MM.1S (cell line): ENCODE results near the gene CCDC150.

Experiments
- DNase-seq: peaks from one replicate; pipeline ENCODE4 v3.0.0-alpha.2; 2015
- H2AFZ ChIP-seq: fragments of 300-600 bp; sonication (generic); 2 replicates; pipeline ENCODE4 v1.6.0; 2016; ENCODE audit warnings: antibody characterized with exemption, low read length
- H3F3A ChIP-seq: fragments of 300-600 bp; sonication (generic); 2 replicates; pipeline ENCODE4 v1.6.1; 2016; ENCODE audit warnings: mild to moderate bottlenecking, antibody characterized with exemption, low read length, moderate library complexity, mixed read lengths; ENCODE audit not compliant: insufficient read depth
- H3K27ac ChIP-seq: fragments of 300-600 bp; sonication (generic); 2 replicates; pipeline ENCODE4 v1.5.1; 2016; ENCODE audit warnings: mild to moderate bottlenecking, low read length
- H3K27me3 ChIP-seq: fragments of 300-600 bp; sonication (generic); replicated peaks from 2 replicates; pipeline ENCODE4 v1.6.0; 2016; ENCODE audit warnings: low read length; ENCODE audit not compliant: insufficient read depth
- H3K36me3 ChIP-seq: fragments of 300-600 bp; sonication (generic); replicated peaks from 2 replicates; pipeline ENCODE4 v1.6.1; 2016; ENCODE audit warnings: mild to moderate bottlenecking, low read length, mixed read lengths; ENCODE audit not compliant: insufficient read depth
- H3K4me1 ChIP-seq: fragments of 300-600 bp; sonication (generic); 2 replicates; pipeline ENCODE4 v1.6.1; 2016; ENCODE audit warnings: low read length, mixed read lengths
- H3K4me2 ChIP-seq: fragments of 300-600 bp; sonication (generic); 2 replicates; pipeline ENCODE4 v1.6.0; 2016; ENCODE audit warnings: low read depth, low read length
- H3K4me3 ChIP-seq: fragments of 300-600 bp; sonication (generic); 2 replicates; pipeline ENCODE4 v1.5.1; 2016; ENCODE audit warnings: low read length, mixed read lengths
- H3K79me2 ChIP-seq: fragments of 300-600 bp; sonication (generic); 2 replicates; pipeline ENCODE4 v1.6.1; 2016; ENCODE audit warnings: mixed run types, low read length, mixed read lengths
- H3K9ac ChIP-seq: fragments of 300-600 bp; sonication (generic); 2 replicates; pipeline ENCODE4 v1.6.1; 2016; ENCODE audit warnings: low read length, mixed read lengths
- H3K9me2 ChIP-seq: fragments of 300-600 bp; sonication (generic); replicated peaks from 2 replicates; pipeline ENCODE4 v1.6.1; 2016; ENCODE audit warnings: mild to moderate bottlenecking, low read length, mixed read lengths; ENCODE audit not compliant: insufficient read depth
- H3K9me3 ChIP-seq: fragments of 300-600 bp; sonication (generic); replicated peaks from 2 replicates; pipeline ENCODE4 v1.6.1; 2016; ENCODE audit warnings: mild to moderate bottlenecking, low read length, mixed read lengths; ENCODE audit not compliant: insufficient read depth
- H4K20me1 ChIP-seq: fragments of 300-600 bp; sonication (generic); 2 replicates; pipeline ENCODE4 v1.6.1; 2016; ENCODE audit warnings: mild to moderate bottlenecking, low read length, moderate library complexity, mixed read lengths; ENCODE audit not compliant: insufficient read depth
- EZH2 ChIP-seq: fragments of 300-600 bp; sonication (generic); optimal IDR thresholded peaks from 2 replicates; pipeline ENCODE3; 2017; ENCODE audit warnings: low read depth, mild to moderate bottlenecking, antibody characterized with exemption, low read length, mixed read lengths
- EZH2phosphoT487 ChIP-seq: fragments of 300-600 bp; sonication (generic); IDR thresholded peaks from 2 replicates; pipeline ENCODE4 v1.6.1; 2018; ENCODE audit warnings: antibody characterized with exemption, low read length
- TF ChIP-seq, protein P1 (sequence below): fragments of 300-600 bp; sonication (generic); IDR thresholded peaks from 2 replicates; pipeline ENCODE4 v1.5.1; 2016; ENCODE audit warnings: antibody characterized with exemption, low read length, mixed read lengths

CCDC150 gene

GRCh38 chr2:196639180-196640030, at the start of gene CCDC150:
Gene CCDC150, plus strand, starts transcription at chr2:196639715. Its CDS starts 52 bp downstream, at chr2:196639767.
- no peaks in the 10 kb centered on the region; the same call in 1 of the 2 replicates for H3K4me1 ChIP-seq
- peak within 1 kb of the TSS; percentile 32; the same call in 1 of the 2 replicates for H3K9ac ChIP-seq
- peaks cover 18% of the 10 kb centered on the region for H3K27me3 ChIP-seq
- H3K9me2 ChIP-seq: no peaks in the 10 kb centered on the region
- H3K9me3 ChIP-seq: no peaks in the 10 kb centered on the region
- TF ChIP-seq EZH2 (no peak), EZH2phosphoT487 (no peak)
- TF ChIP-seq, protein P1, sequence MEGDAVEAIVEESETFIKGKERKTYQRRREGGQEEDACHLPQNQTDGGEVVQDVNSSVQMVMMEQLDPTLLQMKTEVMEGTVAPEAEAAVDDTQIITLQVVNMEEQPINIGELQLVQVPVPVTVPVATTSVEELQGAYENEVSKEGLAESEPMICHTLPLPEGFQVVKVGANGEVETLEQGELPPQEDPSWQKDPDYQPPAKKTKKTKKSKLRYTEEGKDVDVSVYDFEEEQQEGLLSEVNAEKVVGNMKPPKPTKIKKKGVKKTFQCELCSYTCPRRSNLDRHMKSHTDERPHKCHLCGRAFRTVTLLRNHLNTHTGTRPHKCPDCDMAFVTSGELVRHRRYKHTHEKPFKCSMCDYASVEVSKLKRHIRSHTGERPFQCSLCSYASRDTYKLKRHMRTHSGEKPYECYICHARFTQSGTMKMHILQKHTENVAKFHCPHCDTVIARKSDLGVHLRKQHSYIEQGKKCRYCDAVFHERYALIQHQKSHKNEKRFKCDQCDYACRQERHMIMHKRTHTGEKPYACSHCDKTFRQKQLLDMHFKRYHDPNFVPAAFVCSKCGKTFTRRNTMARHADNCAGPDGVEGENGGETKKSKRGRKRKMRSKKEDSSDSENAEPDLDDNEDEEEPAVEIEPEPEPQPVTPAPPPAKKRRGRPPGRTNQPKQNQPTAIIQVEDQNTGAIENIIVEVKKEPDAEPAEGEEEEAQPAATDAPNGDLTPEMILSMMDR: no peak; the same call in 1 of the 2 replicates
- peaks cover 32% of the 10 kb centered on the region for H3K79me2 ChIP-seq
- no peaks in the 10 kb centered on the region for H3K36me3 ChIP-seq
- no peaks in the 10 kb centered on the region for H3F3A ChIP-seq
- H3K27ac ChIP-seq: no peak within 1 kb of the TSS
- H2AFZ ChIP-seq: peak within 1 kb of the TSS; percentile 82
- no peaks in the 10 kb centered on the region for H4K20me1 ChIP-seq
- H3K4me2 ChIP-seq: peak within 1 kb of the TSS; percentile 82
- DNase-seq: peak; percentile 98
- peak within 1 kb of the TSS; percentile 68 for H3K4me3 ChIP-seq

- Histone ChIP-seq H3K36me3 (no peaks in the 10 kb centered on the region), H3K27me3 (peaks cover 14% of the 10 kb centered on the region), H2AFZ (no peak overlapping the region), H3K9me3 (no peaks in the 10 kb centered on the region), H3K4me3 (no peak overlapping the region), H3K79me2 (no peaks in the 10 kb centered on the region), H3K27ac (no peak overlapping the region), H3F3A (no peaks in the 10 kb centered on the region), H3K4me1 (no peaks in the 10 kb centered on the region), H3K9me2 (no peaks in the 10 kb centered on the region), H4K20me1 (no peaks in the 10 kb centered on the region), H3K9ac (no peak overlapping the region), H3K4me2 (no peak overlapping the region)
- TF ChIP-seq EZH2 (no peak), EZH2phosphoT487 (no peak)
- TF ChIP-seq, protein P1: no peak
- DNase-seq: no peak
Observed at GRCh38 chr2:196590286-196590685, 49.2 kb upstream of the CCDC150 start.

- Histone ChIP-seq H2AFZ (no peak overlapping the region), H3K27ac (no peak overlapping the region), H4K20me1 (no peaks in the 10 kb centered on the region), H3K4me2 (no peak overlapping the region), H3K27me3 (peaks cover 14% of the 10 kb centered on the region), H3K9me3 (no peaks in the 10 kb centered on the region), H3K4me3 (no peak overlapping the region), H3K4me1 (no peaks in the 10 kb centered on the region), H3K9ac (no peak overlapping the region), H3K36me3 (no peaks in the 10 kb centered on the region), H3K9me2 (no peaks in the 10 kb centered on the region), H3F3A (no peaks in the 10 kb centered on the region), H3K79me2 (no peaks in the 10 kb centered on the region)
- TF ChIP-seq EZH2: no peak
- DNase-seq: no peak
Observed at GRCh38 chr2:196591004-196591403, 48.5 kb upstream of the CCDC150 start.

DNA sequence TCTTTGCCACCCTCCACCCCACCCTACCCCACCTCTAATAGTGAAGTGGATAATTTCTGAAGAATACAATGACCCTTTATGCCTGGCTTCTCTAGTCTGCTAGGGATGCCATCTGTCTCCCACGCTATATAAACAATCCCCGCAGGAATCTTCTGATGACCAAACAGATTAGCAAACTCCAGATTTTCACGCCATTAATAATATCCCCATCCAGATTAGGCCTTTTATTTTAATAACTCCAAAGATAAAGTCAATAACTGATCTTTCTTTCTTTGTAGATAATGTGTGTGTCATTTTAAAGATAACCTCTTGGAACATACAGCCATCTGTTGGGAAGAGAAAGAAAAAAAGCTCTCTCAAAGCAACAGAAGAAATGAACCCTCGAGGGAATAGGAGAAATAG, 47.9 kb upstream of the CCDC150 start:
- DNase-seq: no peak
- no peaks in the 10 kb centered on the region for H3F3A ChIP-seq
- H3K4me1 ChIP-seq: no peaks in the 10 kb centered on the region
- H3K27me3 ChIP-seq: peaks cover 14% of the 10 kb centered on the region
- no peak overlapping the region for H3K4me2 ChIP-seq
- no peak overlapping the region for H3K27ac ChIP-seq
- no peaks in the 10 kb centered on the region for H3K9me3 ChIP-seq
- no peak overlapping the region for H3K4me3 ChIP-seq
- no peak overlapping the region for H2AFZ ChIP-seq
- no peaks in the 10 kb centered on the region for H3K79me2 ChIP-seq
- H3K36me3 ChIP-seq: no peaks in the 10 kb centered on the region
- H3K9me2 ChIP-seq: no peaks in the 10 kb centered on the region
- no peak overlapping the region for H3K9ac ChIP-seq
- no peaks in the 10 kb centered on the region for H4K20me1 ChIP-seq
- TF ChIP-seq, protein P1: no peak
- no peak for TF ChIP-seq EZH2
- TF ChIP-seq EZH2phosphoT487: no peak
